Testis (tissue), 3 donors: ENCODE results near the gene SASS6. TPM values are rescaled to one million over a fixed set of nuclear protein-coding genes. Genes with fewer than 3 reads are reported as not detected.

Source experiments
- DNase-seq: peaks from one replicate; pipeline ENCODE4 v3.0.0-alpha.2; 2019
- H3K27ac ChIP-seq, 2 donors: fragments of 200-600 bp; sonication (generic); one replicate each; pipeline ENCODE4 v1.5.1; 2019
- H3K27me3 ChIP-seq: fragments of 200-600 bp; sonication (generic); one replicate; pipeline ENCODE4 v1.5.1; 2019
- H3K36me3 ChIP-seq: fragments of 200-600 bp; sonication (generic); one replicate; pipeline ENCODE4 v1.5.1; 2017; ENCODE audit warnings: low read depth; ENCODE audit errors: missing control alignments
- H3K4me1 ChIP-seq: fragments of 200-600 bp; sonication (generic); one replicate; pipeline ENCODE4 v1.5.1; 2019
- H3K4me3 ChIP-seq, 2 donors: fragments of 200-600 bp; sonication (generic); one replicate each; pipeline ENCODE4 v1.5.1; 2017 to 2019
- H3K9me3 ChIP-seq: fragments of 200-600 bp; sonication (generic); one replicate; pipeline ENCODE4 v1.5.1; 2017
- POLR2A ChIP-seq: fragments of 450-650 bp; IDR thresholded peaks from one replicate; pipeline ENCODE4 v1.6.1; 2017; ENCODE audit warnings: antibody characterized with exemption, mild to moderate bottlenecking, moderate library complexity
- WGBS, 2 donors: methylation state at CpG; one replicate each; pipeline ENCODE4 v1.1.5; 2018; 5-methylcytosine and 5-hydroxymethylcytosine counted together
- intact Hi-C: fragments of 100-400 bp; cut with DNase I; formaldehyde crosslinking; loops from one replicate; pipeline ENCODE4 v1.15.1; 2023; ENCODE audit warnings: low total_unique reads
- polyA plus RNA-seq: library from polyadenylated mRNA; stranded (reverse); fragments of 350-450 nt; fragmentation: Illumina TruSeq; extraction: RNeasy Lipid Tissue Mini Kit (QIAGEN cat#74804); gene quantifications from one replicate; pipeline ENCODE4 v1.2.3, GENCODE V29; 2014; ENCODE audit warnings: low read depth, low replicate concordance; ENCODE audit not compliant: insufficient read depth
- total RNA-seq, 2 donors: library from RNA; depleted of rRNA; stranded (reverse); fragments of >200 nt; gene quantifications; one replicate each; pipeline ENCODE4 v1.2.3, GENCODE V29; 2016
- TF ChIP-seq, protein P1 (sequence below), 3 experiments: fragments of 450-650 bp in 2 of 3; fragments of 200-600 bp in 1 of 3; sonication (generic) in 1 of 3; IDR thresholded peaks; one replicate each; pipeline ENCODE4 v1.5.1; 2016 to 2019; ENCODE audit warnings: antibody characterized with exemption in 3 of 3, mild to moderate bottlenecking in 2 of 3, moderate library complexity in 1 of 3

Gene SASS6
- total and polyA plus RNA-seq, 3 donors from 2014 or later, result 5.4 to 13.4 (median 9.5) TPM

DNA sequence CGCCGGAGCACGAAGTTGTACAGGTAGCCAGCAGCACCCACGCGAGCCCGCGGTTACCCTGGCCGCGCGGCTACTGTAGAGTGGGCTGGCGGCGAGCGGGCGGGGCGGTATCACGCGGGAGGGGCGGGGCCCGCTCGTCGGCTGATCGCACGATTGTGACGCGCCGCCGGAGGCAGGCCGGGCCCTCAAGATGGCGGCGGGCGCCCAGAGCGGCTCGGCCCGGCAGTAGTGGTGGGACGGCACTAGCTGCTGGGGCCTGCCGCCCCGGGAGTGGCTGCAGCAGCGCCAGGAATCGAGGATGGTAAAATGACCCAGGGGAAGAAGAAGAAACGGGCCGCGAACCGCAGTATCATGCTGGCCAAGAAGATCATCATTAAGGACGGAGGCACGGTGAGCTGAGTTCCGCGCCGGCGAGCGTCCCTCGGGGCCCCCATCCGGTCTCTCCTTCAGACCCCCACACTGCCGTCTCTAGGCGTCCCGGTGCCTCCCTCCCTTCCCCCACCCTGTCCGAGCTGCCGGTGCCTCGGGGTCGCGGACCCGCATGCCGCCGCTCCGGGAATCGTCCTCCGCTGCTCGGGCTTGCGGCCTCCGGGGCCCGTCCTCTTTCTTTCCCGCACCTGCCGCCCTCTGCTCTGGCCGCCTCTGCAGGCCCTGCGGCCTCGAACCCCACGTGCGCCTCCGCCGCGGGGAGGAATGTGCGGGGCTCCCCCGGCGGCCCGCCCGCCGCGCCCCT, 94.6 kb downstream of the SASS6 start:
- 1% methylated on average over 15 to 85 of the region's 87 CpGs for WGBS, 2 donors
- intact Hi-C loops, result loop anchor here (5.0 kb wide), 1 partner anchor 94 kb away; the partner anchor contains the start of genes SASS6 and TRMT13
- Histone ChIP-seq H3K4me1 (peaks cover 8% of the 10 kb centered on the region), H3K36me3 (no peaks in the 10 kb centered on the region), H3K27me3 (no peaks in the 10 kb centered on the region), H3K9me3 (no peaks in the 10 kb centered on the region), H3K27ac (peak overlapping the region; percentile 98 to 99), H3K4me3 (peak overlapping the region; percentile 92 to 96)
- TF ChIP-seq, protein P1, sequence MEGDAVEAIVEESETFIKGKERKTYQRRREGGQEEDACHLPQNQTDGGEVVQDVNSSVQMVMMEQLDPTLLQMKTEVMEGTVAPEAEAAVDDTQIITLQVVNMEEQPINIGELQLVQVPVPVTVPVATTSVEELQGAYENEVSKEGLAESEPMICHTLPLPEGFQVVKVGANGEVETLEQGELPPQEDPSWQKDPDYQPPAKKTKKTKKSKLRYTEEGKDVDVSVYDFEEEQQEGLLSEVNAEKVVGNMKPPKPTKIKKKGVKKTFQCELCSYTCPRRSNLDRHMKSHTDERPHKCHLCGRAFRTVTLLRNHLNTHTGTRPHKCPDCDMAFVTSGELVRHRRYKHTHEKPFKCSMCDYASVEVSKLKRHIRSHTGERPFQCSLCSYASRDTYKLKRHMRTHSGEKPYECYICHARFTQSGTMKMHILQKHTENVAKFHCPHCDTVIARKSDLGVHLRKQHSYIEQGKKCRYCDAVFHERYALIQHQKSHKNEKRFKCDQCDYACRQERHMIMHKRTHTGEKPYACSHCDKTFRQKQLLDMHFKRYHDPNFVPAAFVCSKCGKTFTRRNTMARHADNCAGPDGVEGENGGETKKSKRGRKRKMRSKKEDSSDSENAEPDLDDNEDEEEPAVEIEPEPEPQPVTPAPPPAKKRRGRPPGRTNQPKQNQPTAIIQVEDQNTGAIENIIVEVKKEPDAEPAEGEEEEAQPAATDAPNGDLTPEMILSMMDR (IDR thresholded peaks at IDR 0.05), result no peak
- peak; percentile 85 for TF ChIP-seq POLR2A
- peak; percentile 94 for DNase-seq

DNA sequence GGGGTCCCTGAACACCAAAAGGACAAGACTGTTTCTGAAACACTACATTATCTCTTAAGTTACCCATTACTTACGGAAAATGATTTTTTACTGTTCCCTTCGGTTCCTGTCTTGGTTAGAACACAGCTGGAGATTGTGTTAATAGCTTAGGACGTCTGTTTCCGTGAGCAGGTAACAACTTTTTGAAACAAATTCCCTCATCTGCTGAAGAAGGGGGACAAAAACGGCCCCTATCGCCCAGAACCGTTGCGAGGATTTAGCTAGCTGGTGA, 95.1 kb downstream of the SASS6 start:
- H3K27me3 ChIP-seq, result no peaks in the 10 kb centered on the region
- no peak for TF ChIP-seq POLR2A
- TF ChIP-seq, protein P1 (IDR thresholded peaks at IDR 0.05), result no peak
- H3K36me3 ChIP-seq, result no peaks in the 10 kb centered on the region
- peaks cover 8% of the 10 kb centered on the region for H3K4me1 ChIP-seq
- H3K9me3 ChIP-seq, result no peaks in the 10 kb centered on the region
- H3K4me3 ChIP-seq, result peak overlapping the region; percentile 92 to 96
- 0 to 1% methylated on average over 8 of the region's 8 CpGs for WGBS, 2 donors
- intact Hi-C loops, result loop anchor here (5.0 kb wide), 1 partner anchor 95 kb away; the partner anchor contains the start of genes SASS6 and TRMT13
- peak overlapping the region; percentile 98 to 99 for H3K27ac ChIP-seq
- no peak for DNase-seq

DNA sequence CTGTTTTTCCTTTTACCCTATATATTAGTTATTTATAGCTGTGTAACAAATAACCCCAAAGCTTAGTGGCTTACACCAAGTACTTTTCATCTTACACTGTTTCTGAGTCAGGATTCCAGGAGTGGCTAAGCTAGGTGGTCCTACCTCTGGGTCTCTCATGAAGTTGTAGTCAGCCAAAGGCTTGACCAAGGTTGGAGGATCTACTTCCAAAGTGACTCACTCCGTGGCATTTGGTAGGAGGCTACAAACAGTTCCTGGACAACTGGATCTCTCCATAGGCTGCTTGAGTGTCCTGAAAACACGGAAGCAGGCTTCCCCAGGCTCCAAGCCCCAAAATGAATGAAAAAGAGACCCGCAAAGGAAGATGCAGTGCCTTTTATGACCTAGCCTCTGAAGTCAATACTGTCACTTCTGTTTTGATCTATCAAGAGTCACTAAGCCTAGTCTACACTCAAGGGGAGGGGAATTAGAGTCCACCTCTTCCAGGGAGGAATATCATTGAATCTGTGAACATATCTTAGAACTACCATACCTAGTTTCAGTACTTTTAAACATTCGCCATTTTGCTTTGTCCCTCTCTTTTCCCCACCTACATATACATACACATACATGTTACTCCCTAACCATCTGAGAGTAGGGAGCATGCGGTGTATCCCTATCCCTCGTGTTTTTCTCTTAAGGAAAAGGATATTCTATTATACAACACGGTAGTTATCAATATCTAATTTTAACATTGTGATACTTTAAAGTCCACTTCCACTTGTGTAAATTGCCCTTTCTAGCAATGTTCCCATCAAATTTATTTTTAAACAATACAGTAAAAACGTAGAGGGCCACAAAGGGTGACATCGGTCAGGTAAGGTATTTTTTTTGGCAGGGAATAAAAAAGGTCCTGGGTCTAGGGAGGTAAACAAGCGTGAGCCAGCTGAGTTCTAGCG, 95.7 kb downstream of the SASS6 start:
- Histone ChIP-seq H3K4me3 (peak overlapping the region; percentile 92 to 96), H3K36me3 (no peaks in the 10 kb centered on the region), H3K27me3 (no peaks in the 10 kb centered on the region), H3K27ac (peak overlapping the region; percentile 98 to 99), H3K9me3 (no peaks in the 10 kb centered on the region), H3K4me1 (peaks cover 8% of the 10 kb centered on the region)
- 16 to 18% methylated on average over 11 of the region's 11 CpGs for WGBS, 2 donors
- TF ChIP-seq, protein P1 (IDR thresholded peaks at IDR 0.05), result no peak
- TF ChIP-seq POLR2A, result no peak
- intact Hi-C loops, result loop anchor here (5.0 kb wide), 1 partner anchor 95 kb away; the partner anchor contains the start of genes SASS6 and TRMT13
- no peak for DNase-seq

DNA sequence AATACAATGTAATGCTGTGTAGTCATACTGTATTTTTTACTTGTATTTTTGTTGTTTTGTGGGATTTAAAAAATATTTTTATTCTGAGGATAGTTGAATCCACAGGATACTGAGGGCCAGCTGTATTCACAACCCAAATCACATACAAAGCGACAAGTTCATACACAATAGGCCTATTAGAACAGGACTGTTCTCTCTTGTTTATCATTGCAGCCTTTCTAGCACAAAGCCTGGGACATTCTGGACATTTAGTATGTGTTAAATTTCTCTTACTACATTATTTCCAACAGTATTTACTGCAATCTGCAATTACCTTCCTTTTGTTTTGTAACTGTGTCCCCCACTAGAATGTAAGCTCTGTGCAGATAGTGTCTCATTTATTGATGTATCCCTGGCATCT, 97.5 kb downstream of the SASS6 start:
- no peaks in the 10 kb centered on the region for H3K9me3 ChIP-seq
- 90 to 94% methylated on average over 1 of the region's 1 CpG for WGBS, 2 donors
- intact Hi-C loops, result loop anchor here (5.0 kb wide), 1 partner anchor 97 kb away; the partner anchor contains the start of genes SASS6 and TRMT13
- no peaks in the 10 kb centered on the region for H3K36me3 ChIP-seq
- no peak for TF ChIP-seq POLR2A
- TF ChIP-seq, protein P1 (IDR thresholded peaks at IDR 0.05), result no peak
- H3K27me3 ChIP-seq, result no peaks in the 10 kb centered on the region
- no peak overlapping the region for H3K4me3 ChIP-seq
- H3K27ac ChIP-seq, result no peak overlapping the region
- H3K4me1 ChIP-seq, result peaks cover 8% of the 10 kb centered on the region
- DNase-seq, result no peak
